Activated B cell treated with CpG ODN at 0.5 μM for 24 hours (primary cell): Measurements from ENCODE around the gene CLCNKA. TPM values are rescaled to one million over a fixed set of nuclear protein-coding genes. Genes with fewer than 3 reads are reported as not detected.

ENCODE experiments used
- ATAC-seq: fragments of 200-7000 bp; cut with Tn5 transposase; one replicate; pipeline ENCODE4 v1.10.0; 2021; ENCODE audit warnings: low read depth, mild to moderate bottlenecking, moderate library complexity
- CTCF ChIA-PET: fragments of 350-600 bp; sonication (Branson Sonifier 250); formaldehyde crosslinking; loops from one replicate; lab custom pipeline; 2021; ENCODE audit warnings: antibody characterized with exemption; lab: Charles Lee
- POLR2A ChIA-PET: fragments of 350-600 bp; sonication (Branson Sonifier 250); formaldehyde crosslinking; loops from one replicate; lab custom pipeline; 2021; ENCODE audit warnings: antibody characterized with exemption; lab: Charles Lee
- DNase-seq: peaks from one replicate; pipeline ENCODE4 v3.0.0; 2022
- H3K27ac Mint-ChIP-seq: one replicate; pipeline ENCODE4 v1.8.0; 2020; ENCODE audit warnings: mixed read lengths
- H3K27me3 Mint-ChIP-seq: one replicate; pipeline ENCODE4 v1.8.0; 2021; ENCODE audit warnings: mixed read lengths
- H3K36me3 Mint-ChIP-seq: one replicate; pipeline ENCODE4 v1.8.0; 2021; ENCODE audit warnings: low read depth, mixed read lengths
- H3K4me1 Mint-ChIP-seq: one replicate; pipeline ENCODE4 v1.8.0; 2021; ENCODE audit warnings: mixed read lengths
- H3K4me3 Mint-ChIP-seq: one replicate; pipeline ENCODE4 v1.8.0; 2020; ENCODE audit warnings: mild to moderate bottlenecking, mixed read lengths
- H3K9me3 Mint-ChIP-seq: one replicate; pipeline ENCODE4 v1.8.0; 2020; ENCODE audit warnings: mixed read lengths
- CTCF ChIP-seq: fragments of 200-600 bp; IDR thresholded peaks from one replicate; pipeline ENCODE4 v1.8.0; 2022; ENCODE audit warnings: antibody characterized with exemption, mild to moderate bottlenecking
- intact Hi-C: fragments of 100-400 bp; cut with micrococcal nuclease; formaldehyde crosslinking; loops from one replicate; pipeline ENCODE4 v1.15.1; 2024
- total RNA-seq: library from RNA; stranded (reverse); gene quantifications from 2 replicates; pipeline ENCODE4 v1.2.3, GENCODE V29; 2022

Gene CLCNKA
- total RNA-seq, 1 donor from 2014 or later = 0.24 TPM

- POLR2A ChIA-PET = no interaction called here
- no peaks in the 10 kb centered on the region for H3K9me3 Mint-ChIP-seq
- no peak for ATAC-seq
- H3K4me3 Mint-ChIP-seq = no peak overlapping the region
- no peaks in the 10 kb centered on the region for H3K36me3 Mint-ChIP-seq
- intact Hi-C loops = no loop called here
- H3K4me1 Mint-ChIP-seq = peaks cover 16% of the 10 kb centered on the region
- no peak for DNase-seq
- H3K27me3 Mint-ChIP-seq = peaks cover 12% of the 10 kb centered on the region
- CTCF ChIA-PET = no interaction called here
- no peak for TF ChIP-seq CTCF
- no peak overlapping the region for H3K27ac Mint-ChIP-seq
Measured at GRCh38 chr1:16076031-16076864, 54.4 kb downstream of the CLCNKA start.

GRCh38 chr1:16076865-16077238 is 55.0 kb downstream of the CLCNKA start:
- TF ChIP-seq CTCF = no peak
- POLR2A ChIA-PET = no interaction called here
- no peaks in the 10 kb centered on the region for H3K36me3 Mint-ChIP-seq
- DNase-seq (no peak), ATAC-seq (no peak)
- intact Hi-C loops = no loop called here
- H3K4me3 Mint-ChIP-seq = no peak overlapping the region
- H3K9me3 Mint-ChIP-seq = no peaks in the 10 kb centered on the region
- H3K27me3 Mint-ChIP-seq = peaks cover 12% of the 10 kb centered on the region
- CTCF ChIA-PET = interaction anchor here (6.7 kb wide), 1 partner anchor 111 kb away, joined by 126 read pairs; no protein-coding TSS in a partner anchor
- no peak overlapping the region for H3K27ac Mint-ChIP-seq
- H3K4me1 Mint-ChIP-seq = peaks cover 16% of the 10 kb centered on the region

GRCh38 chr1:16077406-16078245 is 55.8 kb downstream of the CLCNKA start:
- peaks cover 14% of the 10 kb centered on the region for H3K4me1 Mint-ChIP-seq

GRCh38 chr1:16078925-16079656 is 57.3 kb downstream of the CLCNKA start:
- H3K27ac Mint-ChIP-seq = no peak overlapping the region
- DNase-seq (peak; percentile 63), ATAC-seq (peak; percentile 86)
- H3K4me3 Mint-ChIP-seq = peak overlapping the region; percentile 75
- peaks cover 6% of the 10 kb centered on the region for H3K27me3 Mint-ChIP-seq
- ChIA-PET POLR2A (interaction anchor here (0.7 to 1.2 kb wide), 4 partner anchors 34 to 245 kb away, joined by 3 to 5 read pairs (median 4); no protein-coding TSS in a partner anchor), CTCF (interaction anchor here (0.6 to 6.7 kb wide), 20 partner anchors 9 to 586 kb away, joined by 3 to 126 read pairs (median 4); partner anchors contain the start of gene NECAP2)
- H3K4me1 Mint-ChIP-seq = peaks cover 9% of the 10 kb centered on the region
- H3K9me3 Mint-ChIP-seq = no peaks in the 10 kb centered on the region
- TF ChIP-seq CTCF = peak; percentile 27
- intact Hi-C loops = loop anchor here (1.0 to 2.0 kb wide), 4 partner anchors 108 to 284 kb away; partner anchors contain the start of gene CPLANE2
- no peaks in the 10 kb centered on the region for H3K36me3 Mint-ChIP-seq

More at GRCh38 chr1:16077406-16078245, 55.8 kb downstream of the CLCNKA start:
- no peak overlapping the region for H3K27ac Mint-ChIP-seq
- intact Hi-C loops = loop anchor here (2.0 kb wide), 1 partner anchor 159 kb away; the partner anchor contains the start of gene CPLANE2
- no peak for ATAC-seq
- TF ChIP-seq CTCF = no peak
- no peak for DNase-seq
- H3K27me3 Mint-ChIP-seq = peaks cover 9% of the 10 kb centered on the region
- CTCF ChIA-PET = interaction anchor here (0.7 to 6.7 kb wide), 8 partner anchors 9 to 286 kb away, joined by 3 to 126 read pairs (median 8); no protein-coding TSS in a partner anchor
- H3K36me3 Mint-ChIP-seq = no peaks in the 10 kb centered on the region
- no peaks in the 10 kb centered on the region for H3K9me3 Mint-ChIP-seq
- H3K4me3 Mint-ChIP-seq = no peak overlapping the region
- POLR2A ChIA-PET = interaction anchor here (0.7 kb wide), 1 partner anchor 1064 kb away, joined by 4 read pairs; no protein-coding TSS in a partner anchor
